Measurements from ENCODE around the gene FAM114A2.

- no peak for TF ChIP-seq EP300 (IDR thresholded peaks at IDR 0.05)
- no peak for TF ChIP-seq CTCF (IDR thresholded peaks at IDR 0.05)
- no peak for TF ChIP-seq POLR2A (IDR thresholded peaks at IDR 0.05)
Measured at GRCh38 chr5:154025951-154026350, 12.8 kb downstream of the FAM114A2 start.

Data from stomach (tissue), 4 donors.